SKM-1 treated with dmso at 0.1 percent for 144 hours (cell line): ENCODE data around the gene FOXK1.
"Not testable (repeated sequence)": the region's sequence is repeated elsewhere in the genome, so short reads cannot be mapped to it uniquely, and the experiment has no call there.

Experiments
- DNase-seq: peaks from one replicate; lab custom pipeline; 2025; ENCODE audit not compliant: unreplicated experiment; lab: John Stamatoyannopoulos, UW

The FOXK1 gene

GRCh38 chr7:4681886-4682620 is at the start of gene FOXK1:
FOXK1 (plus strand) TSS chr7:4682295; CDS start chr7:4682309, 14 bp downstream.
- DNase-seq: peak; percentile 72

DNA sequence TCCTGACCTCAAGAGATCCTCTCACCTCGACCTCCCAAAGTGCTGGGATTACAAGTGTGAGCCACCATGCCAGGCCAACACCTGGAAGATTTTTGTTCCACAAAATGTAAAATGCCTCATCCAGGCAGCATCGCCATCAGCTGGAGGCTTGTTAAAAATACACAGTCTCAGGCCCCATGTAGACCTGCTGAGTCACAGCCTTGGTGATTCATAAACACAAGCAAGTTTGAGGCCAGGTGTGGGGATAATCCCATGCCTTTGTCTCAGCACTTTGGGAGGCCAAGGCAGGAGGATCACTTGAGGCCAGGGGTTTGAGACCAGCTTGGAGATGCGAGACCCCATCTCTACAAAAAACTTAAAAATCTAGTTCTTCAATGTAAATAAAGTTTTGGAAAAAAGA is 49.1 kb upstream of the FOXK1 start:
- peak; percentile 35 for DNase-seq

DNA sequence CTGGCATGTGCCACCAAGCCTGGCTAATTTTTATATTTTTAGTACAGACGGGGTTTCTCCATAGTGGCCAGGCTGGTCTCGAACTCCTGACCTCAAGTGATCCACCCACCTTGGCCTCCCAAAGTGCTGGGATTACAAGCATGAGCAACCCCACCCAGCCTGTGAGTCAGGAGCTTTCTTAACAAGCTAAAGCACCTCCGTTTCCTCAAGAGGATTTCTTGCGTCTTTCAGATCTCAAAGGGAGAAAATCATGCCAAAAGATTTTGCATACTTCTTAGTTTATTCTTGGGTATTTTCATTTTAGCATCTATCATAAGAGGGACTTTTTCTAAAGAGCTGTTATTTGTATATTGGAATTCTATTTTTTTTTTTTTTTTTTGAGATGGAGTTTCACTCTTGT is 47.9 kb upstream of the FOXK1 start:
- DNase-seq: peak; percentile 41

DNA sequence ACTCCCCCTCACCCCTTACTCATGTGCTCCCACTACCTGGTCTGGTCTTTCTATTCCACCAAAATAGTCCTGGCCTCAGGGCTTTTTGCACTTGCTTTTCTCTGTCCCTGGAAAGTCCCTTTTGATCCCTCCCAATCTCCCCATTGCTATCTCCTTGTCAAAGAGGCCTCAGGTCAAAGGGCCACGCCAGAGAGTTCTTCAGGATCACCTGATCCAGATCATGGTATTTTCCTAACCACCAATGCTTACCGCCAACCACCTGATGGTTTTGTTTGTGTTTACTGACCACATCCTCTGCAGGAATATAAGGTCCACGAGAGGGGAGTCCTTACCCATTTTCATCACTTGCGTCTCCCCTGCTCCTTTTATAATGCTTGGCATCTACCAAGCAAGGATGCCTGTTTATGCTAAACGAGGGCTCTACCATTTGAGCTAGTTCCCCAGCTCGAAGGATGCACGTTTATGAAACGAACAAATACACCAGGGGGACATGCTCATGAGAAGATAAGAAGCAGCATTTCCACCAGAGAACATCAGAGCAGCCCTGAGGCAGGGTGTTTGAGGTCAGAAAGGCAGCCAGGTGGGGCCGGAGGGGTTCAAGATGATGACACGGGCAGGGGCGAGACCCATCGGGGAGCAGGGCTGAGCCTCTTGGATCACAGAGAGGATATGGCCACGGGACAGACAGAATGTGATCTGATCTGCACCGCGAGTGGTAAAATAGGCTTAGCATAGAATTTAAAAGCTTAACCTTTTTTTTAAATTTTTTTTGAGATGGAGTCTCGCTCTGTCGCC is 43.1 kb upstream of the FOXK1 start:
- DNase-seq: no peak

GRCh38 chr7:4641091-4641666 is 40.9 kb upstream of the FOXK1 start:
- DNase-seq: no peak

- DNase-seq: peak; percentile 91
These were observed 40.2 kb upstream of the FOXK1 start for GRCh38 chr7:4641667-4642467.

- DNase-seq: no peak
These were observed 39.5 kb upstream of the FOXK1 start for GRCh38 chr7:4642468-4643203.

DNA sequence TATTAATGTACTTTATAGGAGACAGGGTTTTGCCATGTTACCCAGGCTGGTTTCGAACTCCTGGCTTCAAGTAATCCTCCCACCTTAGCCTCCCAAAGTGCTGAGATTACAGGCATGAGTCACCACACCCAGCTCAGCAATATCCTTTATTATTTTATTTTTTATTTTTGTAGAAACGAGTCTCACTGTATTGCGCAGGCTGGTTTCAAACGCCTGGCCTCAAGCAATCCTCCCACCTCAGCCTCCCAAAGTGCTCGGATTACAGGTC is 39.0 kb upstream of the FOXK1 start:
- DNase-seq: not testable (repeated sequence)

DNA sequence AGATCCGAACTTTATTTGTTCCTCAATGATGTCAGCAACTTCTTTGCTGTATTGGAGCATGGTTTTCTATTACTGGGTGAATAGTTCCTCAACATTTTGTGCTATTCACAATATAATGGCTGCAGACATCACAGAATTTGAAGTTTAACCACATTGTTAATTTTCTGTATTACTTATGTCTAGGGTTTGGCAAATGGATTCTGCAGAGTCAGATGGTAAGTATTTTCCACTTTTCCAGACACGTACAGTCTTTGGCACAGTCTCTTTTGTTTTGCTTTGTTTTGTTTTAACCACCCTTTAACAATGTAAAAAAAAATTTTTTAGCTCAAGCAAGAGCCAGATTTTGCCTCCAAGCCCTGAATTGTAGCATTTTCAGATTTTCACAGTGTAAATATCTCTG is 36.8 kb upstream of the FOXK1 start:
- no peak for DNase-seq

GRCh38 chr7:4648111-4648510 is 34.0 kb upstream of the FOXK1 start:
- DNase-seq: no peak

DNA sequence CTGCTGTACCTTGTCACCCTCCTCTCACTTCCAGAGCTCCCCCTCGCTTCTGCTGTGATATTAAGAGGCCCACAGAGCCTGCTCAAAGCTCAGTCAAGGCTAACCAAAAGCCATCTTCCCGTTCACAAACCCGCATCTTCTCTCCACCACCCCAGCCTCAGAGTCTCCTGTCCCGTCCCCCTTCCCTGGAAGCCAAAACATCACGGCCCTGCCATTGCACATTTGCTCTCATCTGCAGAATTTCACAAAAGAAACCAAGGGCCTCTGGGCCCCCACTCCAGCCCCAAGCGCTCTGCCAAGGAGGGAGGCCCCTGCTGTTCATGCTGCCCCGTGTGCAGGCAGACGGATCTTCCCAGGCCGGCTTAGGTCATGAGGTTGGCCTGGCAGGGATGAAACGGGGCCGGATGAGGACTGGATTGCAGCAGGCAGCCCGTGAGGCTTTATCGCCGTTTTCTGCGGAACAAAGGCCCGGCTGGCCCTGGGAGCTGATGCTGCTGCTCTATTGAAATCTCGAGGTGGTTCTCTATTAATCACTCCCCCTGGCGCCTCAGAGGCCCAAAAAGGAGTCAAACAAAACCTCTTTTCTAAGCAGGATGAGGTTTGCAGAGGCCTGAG is 31.6 kb upstream of the FOXK1 start:
- DNase-seq: no peak

DNA sequence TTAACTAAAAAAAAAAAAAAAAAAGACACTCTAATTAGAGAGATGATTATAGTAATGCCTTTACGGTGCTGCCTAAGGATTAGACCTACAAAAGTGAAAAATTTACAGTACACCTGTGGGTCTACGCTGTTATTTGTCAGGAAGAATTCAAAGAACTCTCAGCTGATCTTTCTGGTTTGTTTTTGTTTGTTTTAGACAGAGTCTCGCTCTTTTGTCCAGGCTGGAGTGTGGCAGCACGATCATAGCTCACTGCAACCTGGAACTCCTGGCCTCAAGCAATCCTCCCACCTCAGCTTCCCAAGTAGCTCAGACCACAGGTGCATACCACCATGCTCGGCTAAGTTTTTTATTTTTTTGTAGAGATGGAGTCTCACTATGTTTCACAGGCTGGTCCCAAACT is 28.3 kb upstream of the FOXK1 start:
- no peak for DNase-seq

- no peak for DNase-seq
These were observed 26.8 kb upstream of the FOXK1 start for GRCh38 chr7:4655311-4655710.

DNA sequence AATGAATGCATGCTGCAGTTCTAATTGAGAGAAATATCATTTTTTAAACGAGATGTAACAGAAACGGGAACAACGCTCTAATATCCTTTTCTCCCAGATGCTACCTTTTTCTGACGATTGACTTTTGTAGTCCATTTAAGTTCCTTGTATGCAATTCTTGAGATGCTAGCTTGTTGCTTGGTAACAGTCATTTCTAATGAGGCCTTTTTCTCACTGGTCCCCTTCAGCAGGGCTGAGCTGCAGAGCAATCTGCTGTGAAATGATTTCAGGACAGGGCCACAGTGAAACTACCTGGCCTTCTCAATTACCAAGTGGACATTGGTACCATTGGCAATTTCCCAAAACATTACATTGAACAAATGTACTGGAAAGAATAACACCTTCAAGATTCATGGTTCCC is 26.2 kb upstream of the FOXK1 start:
- no peak for DNase-seq

DNA sequence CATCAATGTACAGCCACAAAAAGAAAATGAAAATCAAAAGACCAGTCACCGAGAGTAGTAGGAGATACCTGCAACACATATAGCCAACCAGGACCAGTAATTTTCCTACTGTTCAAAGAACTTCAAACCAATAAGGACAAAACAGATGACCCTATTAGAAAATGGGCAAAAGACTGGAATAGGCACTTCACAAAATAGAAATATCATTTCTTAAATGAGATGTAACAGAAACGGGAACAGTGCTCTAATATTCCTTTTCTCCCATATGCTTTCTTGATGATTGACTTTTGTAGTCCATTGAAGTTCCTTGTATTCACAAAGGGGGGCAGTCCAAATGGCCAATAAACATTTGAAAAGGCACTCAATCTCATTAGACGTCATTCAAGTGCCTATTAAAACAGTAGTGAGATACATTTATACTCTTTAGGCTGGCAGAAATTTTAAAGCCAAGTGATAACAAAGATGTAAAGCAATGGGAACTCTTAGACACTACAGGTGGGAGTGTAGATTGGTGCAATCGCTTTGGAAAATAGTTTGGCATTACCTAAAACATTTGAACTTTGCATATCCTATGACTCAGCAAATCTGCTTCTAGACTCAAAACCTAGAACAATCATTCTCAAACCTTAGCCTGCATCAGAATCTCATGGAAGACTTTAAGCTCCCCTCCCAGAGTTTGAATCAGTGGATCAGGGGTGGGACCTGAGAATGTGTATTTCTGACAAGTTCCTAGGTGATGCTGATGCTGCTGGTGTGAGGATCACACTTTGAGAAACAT is 24.3 kb upstream of the FOXK1 start:
- DNase-seq: no peak

- no peak for DNase-seq
These were observed 22.4 kb upstream of the FOXK1 start for GRCh38 chr7:4659551-4660286.

GRCh38 chr7:4661871-4662270 is 20.2 kb upstream of the FOXK1 start:
- DNase-seq: no peak

GRCh38 chr7:4663239-4664018 is 18.7 kb upstream of the FOXK1 start:
- no peak for DNase-seq
